HK-2 (cell line): Measurements from ENCODE around the gene TBXA2R.
A peak's percentile ranks its signal among the peaks of the same experiment; 100 is the strongest.
"Not testable (repeated sequence)": the region's sequence is repeated elsewhere in the genome, so short reads cannot be mapped to it uniquely, and the experiment has no call there.

Experiments used
- DNase-seq: peaks from one replicate; pipeline ENCODE4 v3.0.0-alpha.2; 2018; ENCODE audit not compliant: unreplicated experiment

TBXA2R gene

GRCh38 chr19:3605361-3605760 is 1.3 kb downstream of the TBXA2R start:
- DNase-seq: no peak

- no peak for DNase-seq
Measured at GRCh38 chr19:3604987-3605343, 1.7 kb downstream of the TBXA2R start.

DNA sequence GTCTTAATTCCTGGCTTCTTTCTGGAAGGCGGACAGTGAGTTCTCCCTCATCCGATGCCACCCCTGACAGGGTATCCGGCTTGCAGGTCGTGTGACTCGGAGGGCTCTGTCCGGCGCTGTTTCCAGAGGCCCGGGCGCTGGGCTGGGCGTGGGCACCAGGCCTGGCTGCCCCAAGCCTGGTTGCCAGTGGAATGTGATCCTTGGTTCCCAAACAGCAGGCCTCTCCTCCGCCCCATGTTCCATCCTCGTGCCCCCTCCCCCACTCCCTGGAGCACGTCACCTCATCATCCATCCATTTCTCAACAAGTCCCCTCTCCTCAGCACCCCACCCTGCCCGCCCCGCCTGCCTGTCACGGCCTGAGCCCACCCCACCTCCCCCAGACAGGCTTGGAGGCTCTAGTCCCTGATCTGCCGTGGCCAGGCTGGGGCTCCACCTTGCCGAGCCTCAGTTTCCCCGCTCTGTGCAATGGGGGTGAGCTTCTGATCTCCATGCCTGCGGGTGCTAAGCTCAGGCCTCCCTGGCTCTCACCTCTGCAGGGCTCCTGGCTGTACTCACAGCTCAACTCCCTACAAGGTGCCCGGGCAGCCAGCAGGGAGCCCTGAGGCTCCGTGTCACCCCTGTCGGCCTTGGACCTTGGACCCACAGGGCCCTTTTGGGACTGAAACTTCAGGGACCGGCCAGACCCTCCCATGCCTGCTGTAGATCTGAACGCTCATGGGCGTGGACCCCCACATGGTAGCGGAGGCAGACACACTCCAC is 2.3 kb downstream of the TBXA2R start:
- no peak for DNase-seq

DNA sequence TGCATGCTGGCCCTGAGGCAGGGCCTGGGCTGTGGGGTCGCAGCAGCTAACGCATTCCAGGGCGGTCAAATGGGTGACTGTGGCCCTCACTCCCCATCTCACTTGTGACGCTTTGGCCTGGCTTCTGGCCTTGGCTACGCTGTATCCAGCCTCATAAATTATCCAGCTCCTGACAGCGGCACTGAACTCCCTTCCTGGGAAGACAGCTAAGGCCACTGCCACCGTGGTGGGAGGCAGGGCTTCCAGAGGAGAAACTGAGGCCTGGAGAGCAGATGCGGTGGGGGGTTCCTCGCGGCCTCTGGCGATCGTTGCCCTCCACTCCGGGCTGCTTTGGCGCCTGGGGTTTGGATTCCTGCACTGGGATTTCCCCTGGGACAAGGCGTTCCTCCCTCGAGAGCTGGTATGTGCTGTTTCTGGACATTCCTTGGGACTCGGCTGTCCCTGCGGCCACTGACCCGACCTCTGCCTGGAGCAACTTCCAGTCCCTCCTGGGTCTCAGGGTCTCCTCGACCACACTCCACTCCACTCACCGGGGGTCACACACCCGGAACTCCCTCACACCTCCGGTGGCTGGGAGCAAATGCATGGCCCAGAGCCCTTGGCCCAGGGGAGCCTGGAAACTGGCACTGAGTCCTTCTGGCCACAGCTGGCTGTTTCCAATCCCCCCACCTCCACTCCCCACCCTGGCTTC is 3.4 kb downstream of the TBXA2R start:
- DNase-seq: peak; percentile 27

GRCh38 chr19:3601021-3601420 is 5.7 kb downstream of the TBXA2R start:
- DNase-seq: no peak

GRCh38 chr19:3599776-3600187 is 6.9 kb downstream of the TBXA2R start:
- no peak for DNase-seq

GRCh38 chr19:3595521-3596061 is 11.1 kb downstream of the TBXA2R start:
- no peak for DNase-seq

DNA sequence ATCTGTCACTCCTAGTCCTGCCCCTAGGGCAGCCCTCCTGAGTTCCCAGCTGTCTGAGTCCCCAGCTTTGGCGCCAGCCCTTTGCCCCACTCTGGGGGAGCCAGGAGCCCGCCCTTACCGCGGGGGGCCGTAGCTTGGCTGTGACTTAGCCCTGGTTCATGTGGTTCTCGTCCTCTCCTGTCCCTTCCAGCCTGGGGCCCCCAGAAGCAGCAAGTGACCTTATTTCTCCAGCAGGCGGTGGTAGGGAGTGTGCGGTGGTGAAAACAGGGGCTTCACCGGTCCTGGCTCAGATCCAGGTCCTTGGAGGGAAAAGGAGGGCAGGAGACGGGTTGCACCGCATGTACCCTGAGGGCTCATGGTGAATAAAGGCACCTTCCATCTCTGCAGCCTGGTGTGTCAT is 13.5 kb downstream of the TBXA2R start:
- no peak for DNase-seq

GRCh38 chr19:3591876-3592613 is 14.6 kb downstream of the TBXA2R start:
- DNase-seq: no peak

GRCh38 chr19:3590991-3591659 is 15.6 kb downstream of the TBXA2R start:
- DNase-seq: no peak

GRCh38 chr19:3589949-3590348 is 16.7 kb downstream of the TBXA2R start:
- DNase-seq: no peak

DNA sequence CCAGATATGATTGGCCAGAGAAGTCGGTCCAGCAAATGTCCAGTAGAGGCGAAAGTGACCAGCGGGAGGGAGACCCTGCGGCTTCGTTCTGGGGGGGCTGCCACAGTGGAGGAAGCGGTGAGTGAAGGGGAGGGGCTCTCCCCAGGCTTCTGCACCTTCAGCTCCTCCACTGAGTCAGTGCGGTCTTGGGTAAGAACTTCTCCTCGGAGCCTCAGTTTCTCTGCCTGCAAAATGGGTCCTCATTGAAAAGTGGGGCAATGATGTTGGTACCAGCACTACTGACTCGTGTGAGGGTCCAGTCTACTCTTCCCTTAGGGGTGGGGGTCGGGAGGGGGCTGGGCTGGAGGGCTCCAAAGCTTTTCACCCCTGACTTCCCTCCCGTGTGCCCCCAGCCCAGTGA is 17.2 kb downstream of the TBXA2R start:
- no peak for DNase-seq

DNA sequence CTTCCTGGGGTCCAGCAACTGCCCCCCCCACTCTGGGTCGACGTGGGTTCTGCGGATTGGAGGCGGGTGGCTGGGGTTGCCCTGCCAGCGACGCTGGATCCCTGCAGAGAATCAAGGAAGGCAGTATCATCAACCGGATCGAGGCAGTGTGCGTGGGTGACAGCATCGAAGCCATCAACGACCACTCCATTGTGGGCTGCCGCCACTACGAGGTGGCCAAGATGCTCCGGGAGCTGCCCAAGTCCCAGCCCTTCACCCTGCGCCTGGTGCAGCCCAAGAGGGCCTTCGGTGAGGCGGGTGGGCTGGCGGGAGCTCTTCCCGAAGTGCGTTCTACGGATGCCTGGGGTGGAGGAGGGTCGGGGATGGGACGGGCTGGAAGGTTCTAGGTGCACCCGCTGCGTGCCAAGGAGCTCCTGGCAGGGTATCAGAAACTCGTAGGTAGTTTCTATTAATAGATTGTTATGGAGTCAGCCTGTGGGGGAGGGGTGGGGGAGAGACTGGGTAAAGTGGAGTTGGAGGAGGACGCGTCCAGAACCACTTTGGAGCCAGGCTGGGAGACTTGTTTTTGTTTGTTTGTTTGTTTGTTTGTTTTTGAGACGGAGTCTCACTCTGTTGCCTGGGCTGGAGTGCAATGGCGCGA is 19.8 kb downstream of the TBXA2R start:
- no peak for DNase-seq

GRCh38 chr19:3586127-3586626 is 20.5 kb downstream of the TBXA2R start:
- no peak for DNase-seq

- no peak for DNase-seq
Measured at GRCh38 chr19:3585301-3586126, 21.2 kb downstream of the TBXA2R start, which contains the start of gene GIPC3. Gene GIPC3 (plus strand): TSS chr19:3585478. CDS start chr19:3585598, 120 bp downstream.

GRCh38 chr19:3584036-3584802 is 22.5 kb downstream of the TBXA2R start:
- DNase-seq: not testable (repeated sequence)

- DNase-seq: not testable (repeated sequence)
Measured at GRCh38 chr19:3581792-3582191, 24.9 kb downstream of the TBXA2R start.

- DNase-seq: peak; percentile 49
Measured at GRCh38 chr19:3580156-3580934, 26.3 kb downstream of the TBXA2R start.

GRCh38 chr19:3578390-3578789 is 28.3 kb downstream of the TBXA2R start:
- DNase-seq: no peak
